Panc1 (cell line): ENCODE results near the gene YDJC. TPM values are rescaled to one million over a fixed set of nuclear protein-coding genes. Genes with fewer than 3 reads are reported as not detected.
"Not testable (repeated sequence)": the region's sequence is repeated elsewhere in the genome, so short reads cannot be mapped to it uniquely, and the experiment has no call there.

Source experiments
- ATAC-seq: fragments of 200-7000 bp; cut with Tn5 transposase; 2 replicates; pipeline ENCODE4 v1.9.1; 2020; ENCODE audit warnings: mild to moderate bottlenecking, moderate library complexity
- BruUV-seq: library from RNA; stranded (reverse); fragments of 400-500 nt; replicated peaks from 2 replicates; lab custom pipeline; 2021; lab: Mats Ljungman, UMichigan
- CTCF ChIA-PET: fragments of 300-600 bp; sonication (Branson Sonifier 250); formaldehyde crosslinking; loops from one replicate; lab custom pipeline; 2022; ENCODE audit warnings: antibody characterized with exemption; lab: Charles Lee
- POLR2A ChIA-PET: fragments of 300-600 bp; sonication (Branson Sonifier 250); formaldehyde crosslinking; loops from one replicate; lab custom pipeline; 2022; ENCODE audit warnings: antibody characterized with exemption; lab: Charles Lee
- DNase-seq: peaks from one replicate; pipeline ENCODE4 v3.0.0-alpha.2; 2010; ENCODE audit warnings: low read depth, low spot score
- H3K27ac ChIP-seq: 2 replicates; pipeline ENCODE4 v1.5.1; 2011; ENCODE audit warnings: mild to moderate bottlenecking, low read length, inconsistent platforms
- H3K27me3 ChIP-seq: fragments of 200-500 bp; sonication (Bioruptor generic); 2 replicates; pipeline ENCODE4 v1.6.0; 2014; ENCODE audit warnings: low read length, inconsistent platforms; ENCODE audit not compliant: control insufficient read depth, insufficient read depth
- H3K36me3 ChIP-seq: fragments of 200-500 bp; sonication (Bioruptor generic); 2 replicates; pipeline ENCODE4 v1.5.1; 2014; ENCODE audit warnings: inconsistent platforms, mild to moderate bottlenecking, low read length, moderate library complexity; ENCODE audit not compliant: control insufficient read depth, insufficient read depth
- H3K4me1 ChIP-seq: 2 replicates; pipeline ENCODE4 v1.5.1; 2011; ENCODE audit warnings: inconsistent platforms, mild to moderate bottlenecking, low read length, moderate library complexity; ENCODE audit not compliant: control insufficient read depth, insufficient read depth
- H3K4me3 ChIP-seq, 2 experiments: 2 replicates each; pipeline ENCODE4 v1.5.1; 2011 to 2012; ENCODE audit warnings: low read depth in 2 of 2, low read length in 2 of 2, mild to moderate bottlenecking in 2 of 2, inconsistent platforms in 1 of 2, moderate library complexity in 1 of 2
- H3K9me3 ChIP-seq: fragments of 200-500 bp; sonication (Bioruptor generic); 2 replicates; pipeline ENCODE4 v1.5.1; 2014; ENCODE audit warnings: low read depth, mild to moderate bottlenecking, inconsistent platforms, low read length, moderate library complexity; ENCODE audit not compliant: control insufficient read depth, insufficient read depth
- CTCF ChIP-seq: fragments of 450-650 bp; IDR thresholded peaks from 2 replicates; pipeline ENCODE4 v1.5.1; 2017; ENCODE audit warnings: mild to moderate bottlenecking
- POLR2AphosphoS5 ChIP-seq: IDR thresholded peaks from 2 replicates; pipeline ENCODE4 v1.6.1; 2012; ENCODE audit warnings: mild to moderate bottlenecking, low read depth, low read length, moderate library complexity
- REST ChIP-seq, 2 experiments: IDR thresholded peaks; 2 replicates each; pipeline ENCODE4 v1.6.1; 2011 to 2012; ENCODE audit warnings: low read depth in 2 of 2, control low read depth in 1 of 2, low read length in 1 of 2, mild to moderate bottlenecking in 1 of 2, moderate library complexity in 1 of 2; ENCODE audit not compliant: insufficient read depth in 1 of 2
- SIN3A ChIP-seq: IDR thresholded peaks from 2 replicates; pipeline ENCODE4 v1.6.1; 2012; ENCODE audit warnings: low read depth, mild to moderate bottlenecking, low read length, moderate library complexity, borderline replicate concordance; ENCODE audit not compliant: insufficient read depth
- TCF7L2 ChIP-seq: IDR thresholded peaks from 2 replicates; pipeline ENCODE4 v1.6.1; 2011; ENCODE audit warnings: mild to moderate bottlenecking, low read depth, low read length, inconsistent platforms
- in situ Hi-C: cut with HindIII; loops from 2 replicates; pipeline ENCODE4 v1.10.0; 2016; ENCODE audit warnings: low sequenced_read_pairs, low pct_unique_long_range_greater_than_20kb
- intact Hi-C: fragments of 100-400 bp; cut with micrococcal nuclease; formaldehyde crosslinking; loops from one replicate; pipeline ENCODE4 v1.10.0; 2022; ENCODE audit not compliant: unreplicated experiment
- total RNA-seq: library from RNA; stranded (reverse); gene quantifications from one replicate; pipeline ENCODE4 v1.2.1, GENCODE V29; 2021; ENCODE audit not compliant: unreplicated experiment

YDJC gene
- total RNA-seq, 1 experiment from 2014 or later = 60.6 TPM

- no TSS peak for BruUV-seq
- ChIA-PET POLR2A (interaction anchor here (0.6 kb wide), 1 partner anchor 10 kb away, joined by 3 read pairs; no protein-coding TSS in a partner anchor), CTCF (no interaction called here)
- Histone ChIP-seq H3K36me3 (no peaks in the 10 kb centered on the region; the same call in 1 of the 2 replicates), H3K9me3 (no peaks in the 10 kb centered on the region), H3K27me3 (no peaks in the 10 kb centered on the region), H3K27ac (no peak overlapping the region), H3K4me1 (peaks cover 53% of the 10 kb centered on the region), H3K4me3 (no peak overlapping the region)
- intact Hi-C loops = no loop called here
- in situ Hi-C loops = no loop called here
- ATAC-seq (no peak), DNase-seq (no peak)
- TF ChIP-seq POLR2AphosphoS5 (no peak), SIN3A (no peak), CTCF (no peak), TCF7L2 (no peak), REST (IDR thresholded peaks at IDR 0.05; ENCODE audit: insufficient read depth in 1 of 2, low read depth in 2 of 2, low read length in 1 of 2) (no peak)
Observed at GRCh38 chr22:21621025-21621424, 8.8 kb downstream of the YDJC start.

GRCh38 chr22:21617337-21617736 is 12.5 kb downstream of the YDJC start:
- POLR2A ChIA-PET, BruUV-seq, intact Hi-C loops: not testable (repeated sequence)

GRCh38 chr22:21615731-21616130 is 14.1 kb downstream of the YDJC start:
- CTCF ChIA-PET = interaction anchor here (0.6 kb wide), 1 partner anchor 34 kb away, joined by 5 read pairs; no protein-coding TSS in a partner anchor
- ATAC-seq = no peak
- no peak overlapping the region for H3K27ac ChIP-seq

More at GRCh38 chr22:21617337-21617736, 12.5 kb downstream of the YDJC start:
- ATAC-seq, H3K9me3 ChIP-seq, in situ Hi-C loops, H3K27ac ChIP-seq, H3K36me3 ChIP-seq, H3K27me3 ChIP-seq, DNase-seq, H3K4me3 ChIP-seq: not testable (repeated sequence)
- H3K4me1 ChIP-seq = peaks cover 33% of the 10 kb centered on the region
- CTCF ChIA-PET = interaction anchor here (0.5 kb wide), 1 partner anchor 42 kb away, joined by 7 read pairs; no protein-coding TSS in a partner anchor

More at GRCh38 chr22:21615731-21616130, 14.1 kb downstream of the YDJC start:
- no peak overlapping the region for H3K4me3 ChIP-seq
- DNase-seq = no peak
- in situ Hi-C loops = no loop called here
- POLR2A ChIA-PET = no interaction called here
- no peak for TF ChIP-seq REST (IDR thresholded peaks at IDR 0.05; ENCODE audit: insufficient read depth in 1 of 2, low read depth in 2 of 2, low read length in 1 of 2)
- TF ChIP-seq POLR2AphosphoS5 = no peak
- TF ChIP-seq SIN3A = no peak
- no peak for TF ChIP-seq CTCF
- TF ChIP-seq TCF7L2 = no peak
- intact Hi-C loops = no loop called here
- no peaks in the 10 kb centered on the region for H3K9me3 ChIP-seq
- TSS peak; percentile 36 for BruUV-seq
- no peaks in the 10 kb centered on the region for H3K36me3 ChIP-seq
- peaks cover 21% of the 10 kb centered on the region for H3K4me1 ChIP-seq
- no peaks in the 10 kb centered on the region for H3K27me3 ChIP-seq
